H9 (cell line): Measurements from ENCODE around the gene ADAMTS2. TPM values are rescaled to one million over a fixed set of nuclear protein-coding genes. Genes with fewer than 3 reads are reported as not detected.

ENCODE experiments used
- DNase-seq: peaks from one replicate; pipeline ENCODE4 v3.0.0-alpha.2; 2017
- H2AFZ ChIP-seq: one replicate; pipeline ENCODE4 v1.6.1; 2013; ENCODE audit warnings: mild to moderate bottlenecking, low read length, control low read depth, moderate library complexity
- H2AK5ac ChIP-seq: 2 replicates; pipeline ENCODE4 v1.6.1; 2013; ENCODE audit warnings: low read length, control low read depth, mixed read lengths; ENCODE audit not compliant: insufficient read length
- H2BK120ac ChIP-seq: one replicate; pipeline ENCODE4 v1.6.1; 2013; ENCODE audit warnings: low read depth, mild to moderate bottlenecking, low read length, control low read depth, inconsistent platforms; ENCODE audit not compliant: poor library complexity, severe bottlenecking
- H2BK12ac ChIP-seq: 2 replicates; pipeline ENCODE4 v1.6.1; 2013; ENCODE audit warnings: low read length, control low read depth, mixed read lengths, low read depth; ENCODE audit not compliant: insufficient read length
- H2BK15ac ChIP-seq: 2 replicates; pipeline ENCODE4 v1.6.1; 2013; ENCODE audit warnings: low read depth, low read length, control low read depth
- H2BK20ac ChIP-seq: one replicate; pipeline ENCODE4 v1.6.1; 2013; ENCODE audit warnings: low read depth, mild to moderate bottlenecking, low read length, control low read depth, inconsistent platforms; ENCODE audit not compliant: poor library complexity, severe bottlenecking
- H2BK5ac ChIP-seq: 2 replicates; pipeline ENCODE4 v1.6.1; 2013; ENCODE audit warnings: low read length, control low read depth, mixed read lengths; ENCODE audit not compliant: insufficient read length
- H3K14ac ChIP-seq: 2 replicates; pipeline ENCODE4 v1.6.1; 2013; ENCODE audit warnings: low read length, control low read depth; ENCODE audit not compliant: insufficient read depth
- H3K18ac ChIP-seq: 2 replicates; pipeline ENCODE4 v1.6.1; 2013; ENCODE audit warnings: low read depth, mild to moderate bottlenecking, mixed read lengths, low read length, control low read depth; ENCODE audit not compliant: insufficient read length
- H3K23ac ChIP-seq: 2 replicates; pipeline ENCODE4 v1.6.1; 2013; ENCODE audit warnings: low read length, control low read depth, mixed read lengths, low read depth; ENCODE audit not compliant: insufficient read length
- H3K23me2 ChIP-seq: 2 replicates; pipeline ENCODE4 v1.6.1; 2013; ENCODE audit warnings: low read depth, mild to moderate bottlenecking, mixed read lengths, low read length, control low read depth; ENCODE audit not compliant: insufficient read length, poor library complexity, severe bottlenecking
- H3K27ac ChIP-seq: 2 replicates; pipeline ENCODE4 v1.5.1; 2013; ENCODE audit warnings: low read length, control low read depth, mixed read lengths, low read depth; ENCODE audit not compliant: insufficient read length
- H3K27me3 ChIP-seq: 2 replicates; pipeline ENCODE4 v1.6.1; 2013; ENCODE audit warnings: low read length, control low read depth, inconsistent platforms; ENCODE audit not compliant: insufficient read depth
- H3K4ac ChIP-seq: 2 replicates; pipeline ENCODE4 v1.6.1; 2013; ENCODE audit warnings: low read depth, mild to moderate bottlenecking, control low read depth, inconsistent platforms, low read length, moderate library complexity
- H3K4me1 ChIP-seq: 2 replicates; pipeline ENCODE4 v1.6.1; 2013; ENCODE audit warnings: low read length, control low read depth, inconsistent platforms; ENCODE audit not compliant: insufficient read depth
- H3K4me2 ChIP-seq: 2 replicates; pipeline ENCODE4 v1.6.1; 2013; ENCODE audit warnings: low read length, control low read depth, mixed read lengths; ENCODE audit not compliant: insufficient read length, insufficient read depth
- H3K56ac ChIP-seq: 2 replicates; pipeline ENCODE4 v1.6.1; 2013; ENCODE audit warnings: low read depth, mild to moderate bottlenecking, mixed read lengths, low read length, control low read depth; ENCODE audit not compliant: insufficient read length
- H3K79me1 ChIP-seq: 2 replicates; pipeline ENCODE4 v1.6.1; 2013; ENCODE audit warnings: low read depth, mild to moderate bottlenecking, moderate library complexity, low read length, control low read depth, inconsistent platforms; ENCODE audit not compliant: insufficient read depth, poor library complexity, severe bottlenecking
- H3K79me2 ChIP-seq: 2 replicates; pipeline ENCODE4 v1.6.1; 2013; ENCODE audit warnings: low read length, control low read depth, inconsistent platforms; ENCODE audit not compliant: insufficient read depth
- H3K9ac ChIP-seq: 2 replicates; pipeline ENCODE4 v1.6.1; 2013; ENCODE audit warnings: low read length, control low read depth, mixed read lengths; ENCODE audit not compliant: insufficient read length; ENCODE audit errors: extremely low read depth
- H3K9me3 ChIP-seq: one replicate; pipeline ENCODE4 v1.6.1; 2013; ENCODE audit warnings: low read depth, low read length, inconsistent platforms; ENCODE audit not compliant: control insufficient read depth
- H3T11ph ChIP-seq: one replicate; pipeline ENCODE4 v1.6.1; 2013; ENCODE audit warnings: mild to moderate bottlenecking, low read length, control low read depth, inconsistent platforms
- H4K20me1 ChIP-seq: one replicate; pipeline ENCODE4 v1.6.1; 2013; ENCODE audit not compliant: control insufficient read depth, insufficient read length, insufficient read depth
- H4K5ac ChIP-seq: 2 replicates; pipeline ENCODE4 v1.6.1; 2013; ENCODE audit warnings: low read depth, mild to moderate bottlenecking, mixed read lengths, low read length, control low read depth; ENCODE audit not compliant: insufficient read length
- H4K8ac ChIP-seq: replicated peaks from 2 replicates; pipeline ENCODE4 v1.6.1; 2013; ENCODE audit warnings: low read length, control low read depth, mixed read lengths, low read depth; ENCODE audit not compliant: insufficient read length
- H4K91ac ChIP-seq: 2 replicates; pipeline ENCODE4 v1.6.1; 2013; ENCODE audit warnings: low read depth, mild to moderate bottlenecking, moderate library complexity, mixed read lengths, low read length, control low read depth; ENCODE audit not compliant: insufficient read length
- H3K27ac Mint-ChIP-seq, 3 experiments: 2 replicates in 2 of 3; 3 replicates in 1 of 3; pipeline ENCODE4 v1.8.0; 2020 to 2021; ENCODE audit warnings: mixed read lengths in 3 of 3, mild to moderate bottlenecking in 1 of 3, moderate library complexity in 1 of 3
- H3K27me3 Mint-ChIP-seq: 2 replicates; pipeline ENCODE4 v1.8.0; 2021; ENCODE audit warnings: low read depth, mild to moderate bottlenecking, moderate library complexity, mixed read lengths
- H3K36me3 Mint-ChIP-seq, 3 experiments: 2 replicates in 2 of 3; 3 replicates in 1 of 3; pipeline ENCODE4 v1.8.0; 2020 to 2021; ENCODE audit warnings: low read depth in 3 of 3, mixed read lengths in 3 of 3; ENCODE audit not compliant: insufficient read depth in 1 of 3
- H3K4me1 Mint-ChIP-seq, 2 experiments: 2 replicates each; pipeline ENCODE4 v1.8.0; 2020; ENCODE audit warnings: mixed read lengths in 2 of 2
- H3K4me3 Mint-ChIP-seq, 2 experiments: 2 replicates in 1 of 2; 3 replicates in 1 of 2; pipeline ENCODE4 v1.8.0; 2020 to 2021; ENCODE audit warnings: mild to moderate bottlenecking in 2 of 2, mixed read lengths in 2 of 2, moderate library complexity in 1 of 2
- H3K9me3 Mint-ChIP-seq, 2 experiments: 2 replicates in 1 of 2; 3 replicates in 1 of 2; pipeline ENCODE4 v1.8.0; 2020; ENCODE audit warnings: mild to moderate bottlenecking in 2 of 2, mixed read lengths in 2 of 2, moderate library complexity in 1 of 2
- CTCF ChIP-seq: fragments of 200-600 bp; sonication (generic); conservative IDR thresholded peaks from 3 replicates; pipeline ENCODE4 v1.8.0; 2021; ENCODE audit warnings: antibody characterized with exemption, mild to moderate bottlenecking
- WGBS: extraction: QIAGEN DNeasy Blood & Tissue Kit; methylation state at CpG from one replicate; pipeline ENCODE4 v1.1.7; 2013; ENCODE audit warnings: missing lambda C conversion rate, low lambda C conversion rate, mixed read lengths; ENCODE audit not compliant: insufficient read length; ENCODE audit errors: extremely low coverage; 5-methylcytosine and 5-hydroxymethylcytosine counted together
- total RNA-seq: library from RNA; stranded (reverse); gene quantifications from 2 replicates; pipeline ENCODE4 v1.2.1, GENCODE V29; 2021

The ADAMTS2 gene
- total RNA-seq, 1 experiment from 2014 or later, result 5.4 TPM

- no peak overlapping the region for H3T11ph ChIP-seq
- no peak overlapping the region for H3K56ac ChIP-seq
- no peak for TF ChIP-seq CTCF
- no peak overlapping the region for H3K4me3 Mint-ChIP-seq
- H3K23me2 ChIP-seq, result no peaks in the 10 kb centered on the region
- H3K79me2 ChIP-seq, result no peaks in the 10 kb centered on the region
- peaks cover 23 to 28% of the 10 kb centered on the region in 2 experiments for H3K9me3 Mint-ChIP-seq
- H4K91ac ChIP-seq, result no peak overlapping the region
- H2AFZ ChIP-seq, result no peak overlapping the region
- no peak overlapping the region for H3K27ac Mint-ChIP-seq
- H3K27me3 ChIP-seq, result no peaks in the 10 kb centered on the region
- H3K4me1 Mint-ChIP-seq, result peaks cover 18 to 26% of the 10 kb centered on the region in 2 experiments
- no peak overlapping the region for H3K14ac ChIP-seq
- H4K8ac ChIP-seq, result peak overlapping the region; percentile 2
- no peak overlapping the region for H2BK15ac ChIP-seq
- H3K18ac ChIP-seq, result no peak overlapping the region
- H2BK5ac ChIP-seq, result no peak overlapping the region
- H3K36me3 Mint-ChIP-seq, result peaks cover 20 to 25% (median 24%) of the 10 kb centered on the region in 3 experiments
- no peak overlapping the region for H3K4me2 ChIP-seq
- H2BK12ac ChIP-seq, result no peak overlapping the region
- no CpG with 5 or more reads among the region's 14 CpGs for WGBS
- peaks cover 2% of the 10 kb centered on the region for H3K27me3 Mint-ChIP-seq
- no peak for DNase-seq
- H2BK20ac ChIP-seq, result no peak overlapping the region
- H3K27ac ChIP-seq, result no peak overlapping the region
- no peaks in the 10 kb centered on the region for H3K4me1 ChIP-seq
- no peak overlapping the region for H3K23ac ChIP-seq
- no peaks in the 10 kb centered on the region for H4K20me1 ChIP-seq
- H2AK5ac ChIP-seq, result no peak overlapping the region
- no peaks in the 10 kb centered on the region for H3K79me1 ChIP-seq
- H4K5ac ChIP-seq, result no peak overlapping the region
- no peak overlapping the region for H3K4ac ChIP-seq
- H3K9me3 ChIP-seq, result peaks cover 10% of the 10 kb centered on the region
- H2BK120ac ChIP-seq, result no peak overlapping the region
- no peak overlapping the region for H3K9ac ChIP-seq
Measured at GRCh38 chr5:179223528-179223927, 121.7 kb downstream of the ADAMTS2 start.
